Natural killer cell treated with Interleukin-12 subunit alpha and Interleukin-12 subunit beta and Interleukin-15 and Interleukin-18, amount 100 ng/mL, for 72 hours (primary cell): ENCODE data around the gene TSPY10. TPM values are rescaled to one million over a fixed set of nuclear protein-coding genes. Genes with fewer than 3 reads are reported as not detected.
"Not testable (repeated sequence)": the region's sequence is repeated elsewhere in the genome, so short reads cannot be mapped to it uniquely, and the experiment has no call there.

Source experiments
- ATAC-seq, 2 donors: fragments of 150-1000 bp; cut with Tn5 transposase in 1 of 2; sonication (Bioruptor Pico), chemical (Tn5 transposase) in 1 of 2; 2 replicates each; pipeline ENCODE4 v1.10.0; 2021
- DNase-seq: peaks from one replicate; pipeline ENCODE4 v3.0.0; 2022; ENCODE audit warnings: low spot score
- H3K27ac Mint-ChIP-seq, 2 donors: 1 replicate in 1 of 2; 2 replicates in 1 of 2; pipeline ENCODE4 v1.8.0; 2022; ENCODE audit warnings: mixed read lengths in 2 of 2, mild to moderate bottlenecking in 1 of 2, moderate library complexity in 1 of 2
- H3K27me3 Mint-ChIP-seq, 2 donors: 1 replicate in 1 of 2; 2 replicates in 1 of 2; pipeline ENCODE4 v1.8.0; 2022; ENCODE audit warnings: mixed read lengths in 2 of 2
- H3K36me3 Mint-ChIP-seq: one replicate; pipeline ENCODE4 v1.8.0; 2022; ENCODE audit warnings: mixed read lengths
- H3K4me1 Mint-ChIP-seq, 2 donors: 1 replicate in 1 of 2; 2 replicates in 1 of 2; pipeline ENCODE4 v1.8.0; 2022; ENCODE audit warnings: low read depth in 2 of 2, mixed read lengths in 2 of 2, mild to moderate bottlenecking in 1 of 2
- H3K4me3 Mint-ChIP-seq: one replicate; pipeline ENCODE4 v1.8.0; 2022; ENCODE audit warnings: mixed read lengths
- H3K9me3 Mint-ChIP-seq: 2 replicates; pipeline ENCODE4 v1.8.0; 2022; ENCODE audit warnings: mixed read lengths
- total RNA-seq, 2 donors: library from RNA; stranded (reverse); gene quantifications; one replicate each; pipeline ENCODE4 v1.2.3, GENCODE V29; 2022

TSPY10 gene
- not detected for total RNA-seq

- H3K27me3 Mint-ChIP-seq, H3K9me3 Mint-ChIP-seq, H3K27ac Mint-ChIP-seq, ATAC-seq, DNase-seq, H3K36me3 Mint-ChIP-seq, H3K4me3 Mint-ChIP-seq, H3K4me1 Mint-ChIP-seq: not testable (repeated sequence)
Measured at GRCh38 chrY:9527580-9527979, at the start of gene TSPY10. Gene TSPY10 (plus strand): TSS chrY:9527880. CDS start chrY:9527926, 46 bp downstream.

GRCh38 chrY:9486967-9487366 is 40.7 kb upstream of the TSPY10 start, which contains the start of gene TSPY9:
Gene TSPY9 (plus strand): TSS chrY:9487267. CDS start chrY:9487313, 46 bp downstream.
- H3K27ac Mint-ChIP-seq, H3K36me3 Mint-ChIP-seq, ATAC-seq, H3K4me3 Mint-ChIP-seq, DNase-seq, H3K9me3 Mint-ChIP-seq, H3K4me1 Mint-ChIP-seq, H3K27me3 Mint-ChIP-seq: not testable (repeated sequence)

GRCh38 chrY:9504396-9504795 is 23.3 kb upstream of the TSPY10 start:
- not testable (repeated sequence) for H3K9me3 Mint-ChIP-seq

GRCh38 chrY:9516287-9516686 is 11.4 kb upstream of the TSPY10 start:
- not testable (repeated sequence) for DNase-seq, H3K4me1 Mint-ChIP-seq, H3K36me3 Mint-ChIP-seq, H3K9me3 Mint-ChIP-seq, ATAC-seq, H3K27ac Mint-ChIP-seq, H3K27me3 Mint-ChIP-seq, H3K4me3 Mint-ChIP-seq

More at GRCh38 chrY:9504396-9504795, 23.3 kb upstream of the TSPY10 start:
- not testable (repeated sequence) for H3K4me1 Mint-ChIP-seq, DNase-seq, H3K27ac Mint-ChIP-seq, ATAC-seq, H3K4me3 Mint-ChIP-seq, H3K27me3 Mint-ChIP-seq, H3K36me3 Mint-ChIP-seq

Other genes with a start within 250 kb of the TSPY10 start
- not detected for gene TSPY4, start 190.4 kb upstream of the TSPY10 start, total RNA-seq
- gene TSPY8, start 170.1 kb upstream of the TSPY10 start, total RNA-seq: not detected
- gene TSPY3, start 129.5 kb upstream of the TSPY10 start, total RNA-seq: not detected
- not detected for gene TSPY1, start 60.9 kb upstream of the TSPY10 start, total RNA-seq
- not detected for gene TSPY9, start 40.6 kb upstream of the TSPY10 start, total RNA-seq